ENCODE measurements around the gene FILIP1.

The FILIP1 gene

GRCh38 chr6:75494290-75494689 is 690 bp upstream of the FILIP1 start:
- no peak for DNase-seq

- no peak for DNase-seq
Measured at GRCh38 chr6:75492386-75493153, 1.0 kb downstream of the FILIP1 start.

GRCh38 chr6:75491291-75491690 is 2.3 kb downstream of the FILIP1 start:
- no peak for DNase-seq

- no peak for DNase-seq
Measured at GRCh38 chr6:75490706-75491105, 2.9 kb downstream of the FILIP1 start.

GRCh38 chr6:75489025-75489424 is 4.6 kb downstream of the FILIP1 start:
- no peak for DNase-seq

GRCh38 chr6:75488033-75488432 is 5.6 kb downstream of the FILIP1 start:
- no peak for DNase-seq

GRCh38 chr6:75486850-75487518 is 6.6 kb downstream of the FILIP1 start:
- DNase-seq = no peak

GRCh38 chr6:75484535-75484934 is 9.1 kb downstream of the FILIP1 start:
- DNase-seq = no peak

GRCh38 chr6:75483136-75483952 is 10.3 kb downstream of the FILIP1 start:
- no peak for DNase-seq

GRCh38 chr6:75481936-75482593 is 11.5 kb downstream of the FILIP1 start:
- DNase-seq = no peak

- no peak for DNase-seq
Measured at GRCh38 chr6:75481394-75481793, 12.2 kb downstream of the FILIP1 start.

- DNase-seq = no peak
Measured at GRCh38 chr6:75480425-75480824, 13.2 kb downstream of the FILIP1 start.

- no peak for DNase-seq
Measured at GRCh38 chr6:75479712-75480111, 13.9 kb downstream of the FILIP1 start.

- no peak for DNase-seq
Measured at GRCh38 chr6:75478929-75479328, 14.7 kb downstream of the FILIP1 start.

GRCh38 chr6:75472885-75473284 is 20.7 kb downstream of the FILIP1 start:
- no peak for DNase-seq

GRCh38 chr6:75467966-75468365 is 25.6 kb downstream of the FILIP1 start:
- DNase-seq = no peak

GRCh38 chr6:75467284-75467683 is 26.3 kb downstream of the FILIP1 start:
- no peak for DNase-seq

- DNase-seq = no peak
Measured at GRCh38 chr6:75466636-75467035, 27.0 kb downstream of the FILIP1 start.

- DNase-seq = no peak
Measured at GRCh38 chr6:75463908-75464307, 29.7 kb downstream of the FILIP1 start.

- no peak for DNase-seq
Measured at GRCh38 chr6:75463061-75463460, 30.5 kb downstream of the FILIP1 start.

GRCh38 chr6:75460681-75461080 is 32.9 kb downstream of the FILIP1 start:
- no peak for DNase-seq

GRCh38 chr6:75458895-75459294 is 34.7 kb downstream of the FILIP1 start:
- no peak for DNase-seq

- no peak for DNase-seq
Measured at GRCh38 chr6:75450903-75451302, 42.7 kb downstream of the FILIP1 start.

Data from CD4-positive, alpha-beta T cell treated with Interleukin-6 for 4 hours (primary cell).